Activated CD8-positive, alpha-beta memory T cell treated with anti-CD3 and anti-CD28 coated beads, Interleukin-2, amount 10 ng/mL, durations not matched to agents 7 days and 5 days (primary cell): ENCODE results near the gene OGG1. TPM values are rescaled to one million over a fixed set of nuclear protein-coding genes. Genes with fewer than 3 reads are reported as not detected.
A peak's percentile ranks its signal among the peaks of the same experiment; 100 is the strongest.

ENCODE experiments used
- ATAC-seq: fragments of 150-1000 bp; cut with Tn5 transposase; one replicate; pipeline ENCODE4 v1.10.0; 2021; ENCODE audit warnings: moderate library complexity
- CTCF ChIA-PET: fragments of 350-600 bp; sonication (Branson Sonifier 250); formaldehyde crosslinking; loops from one replicate; lab custom pipeline; 2021; ENCODE audit warnings: antibody characterized with exemption; lab: Charles Lee
- DNase-seq: peaks from one replicate; pipeline ENCODE4 v3.0.0-alpha.2; 2020
- H3K27ac Mint-ChIP-seq: one replicate; pipeline ENCODE4 v1.8.0; 2021; ENCODE audit warnings: mild to moderate bottlenecking, mixed read lengths
- H3K27me3 Mint-ChIP-seq: one replicate; pipeline ENCODE4 v1.8.0; 2021; ENCODE audit warnings: mixed read lengths
- H3K36me3 Mint-ChIP-seq: one replicate; pipeline ENCODE4 v1.8.0; 2021; ENCODE audit warnings: mild to moderate bottlenecking, mixed read lengths
- H3K4me1 Mint-ChIP-seq: one replicate; pipeline ENCODE4 v1.8.0; 2021; ENCODE audit warnings: mixed read lengths
- H3K4me3 Mint-ChIP-seq: one replicate; pipeline ENCODE4 v1.8.0; 2021; ENCODE audit warnings: mild to moderate bottlenecking, moderate library complexity, mixed read lengths
- H3K9me3 Mint-ChIP-seq: one replicate; pipeline ENCODE4 v1.8.0; 2022; ENCODE audit warnings: low read depth, mixed read lengths
- total RNA-seq, 2 experiments: library from RNA; stranded (reverse); gene quantifications; one replicate each; pipeline ENCODE4 v1.2.3, GENCODE V29; 2021

The OGG1 gene
- total RNA-seq, 2 experiments from 2014 or later, result 32.1 to 34.5 TPM

DNA sequence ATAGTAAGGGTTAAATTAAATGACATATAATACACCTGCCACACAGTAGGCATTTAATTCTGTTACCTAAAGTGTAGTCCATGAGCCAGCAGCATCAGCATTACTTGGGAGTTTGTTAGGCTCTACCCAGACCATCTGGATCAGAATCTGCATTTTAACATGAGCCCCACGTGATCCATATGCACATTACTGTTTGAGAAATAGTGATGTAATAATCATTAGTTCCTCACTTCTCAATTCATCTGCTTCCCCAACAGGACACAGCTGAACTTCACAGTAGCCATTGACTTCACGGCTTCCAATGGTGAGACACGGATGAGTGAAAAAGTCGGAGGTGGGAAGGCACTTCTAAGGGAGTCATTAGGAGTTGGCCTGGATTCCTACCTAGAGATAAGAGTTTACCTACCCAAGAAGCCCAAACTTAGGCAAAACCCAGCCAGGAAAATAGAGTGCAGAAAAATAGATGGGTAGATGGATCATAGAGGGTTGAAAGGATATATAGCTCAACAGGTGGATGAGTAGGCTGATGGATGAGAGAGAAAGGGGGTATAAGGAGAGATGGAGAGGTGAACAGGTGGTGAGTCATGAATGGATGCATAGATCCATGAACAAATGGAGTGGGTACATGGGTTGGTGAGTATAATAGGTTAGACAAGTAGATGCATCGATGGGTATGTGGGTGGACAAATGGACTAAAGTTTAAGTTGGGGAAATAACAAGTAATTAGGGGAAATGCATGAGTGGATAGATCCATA, 32.8 kb upstream of the OGG1 start:
- CTCF ChIA-PET, result interaction anchor here (1.8 kb wide), 1 partner anchor 10 kb away, joined by 10 read pairs; no protein-coding TSS in a partner anchor
- Mint-ChIP-seq H3K4me1 (no peaks in the 10 kb centered on the region), H3K27me3 (no peaks in the 10 kb centered on the region), H3K4me3 (no peak overlapping the region), H3K36me3 (no peaks in the 10 kb centered on the region), H3K27ac (no peak overlapping the region), H3K9me3 (no peaks in the 10 kb centered on the region)
- ATAC-seq (no peak), DNase-seq (no peak)

DNA sequence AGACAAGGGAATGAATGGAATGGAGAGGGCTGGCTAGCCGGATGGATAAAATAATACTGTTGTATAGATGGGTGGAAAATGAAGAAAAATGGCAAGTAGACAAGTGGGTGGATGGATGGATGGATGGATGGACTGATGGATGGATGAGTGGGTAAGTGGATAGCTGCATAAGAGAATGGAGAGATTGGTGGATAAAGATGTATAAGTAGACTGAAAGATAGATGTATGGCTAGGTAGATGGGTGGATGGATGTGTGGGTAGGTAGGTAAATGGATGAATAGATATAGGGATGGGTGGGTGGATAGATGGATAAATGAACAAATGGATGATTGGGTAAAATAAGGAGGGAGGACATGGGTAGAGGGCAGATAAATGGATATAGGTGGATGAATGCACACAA, 32.2 kb upstream of the OGG1 start:
- DNase-seq (no peak), ATAC-seq (no peak)
- Mint-ChIP-seq H3K27ac (no peak overlapping the region), H3K27me3 (no peaks in the 10 kb centered on the region), H3K4me1 (no peaks in the 10 kb centered on the region), H3K9me3 (no peaks in the 10 kb centered on the region), H3K4me3 (no peak overlapping the region), H3K36me3 (no peaks in the 10 kb centered on the region)
- CTCF ChIA-PET, result interaction anchor here (1.8 kb wide), 1 partner anchor 9 kb away, joined by 10 read pairs; no protein-coding TSS in a partner anchor

DNA sequence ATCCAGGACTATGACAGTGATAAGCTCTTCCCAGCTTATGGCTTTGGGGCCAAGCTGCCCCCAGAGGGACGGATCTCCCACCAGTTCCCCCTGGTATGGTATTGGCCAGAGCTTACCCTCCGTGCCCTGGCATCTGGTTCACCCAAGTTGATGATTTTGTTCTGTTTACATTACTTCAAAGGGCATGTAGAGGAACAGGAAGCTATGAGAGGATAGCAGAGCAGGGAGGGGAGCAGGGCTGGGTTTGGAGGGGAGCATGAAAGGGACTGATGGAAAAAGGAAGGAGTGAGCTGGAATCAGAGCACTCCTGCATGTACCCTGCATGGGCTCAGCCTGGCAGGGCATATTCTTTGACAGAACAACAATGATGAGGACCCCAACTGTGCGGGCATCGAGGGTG, 31.6 kb upstream of the OGG1 start:
- ATAC-seq, result no peak
- Mint-ChIP-seq H3K4me1 (peaks cover 4% of the 10 kb centered on the region), H3K27me3 (no peaks in the 10 kb centered on the region)

DNA sequence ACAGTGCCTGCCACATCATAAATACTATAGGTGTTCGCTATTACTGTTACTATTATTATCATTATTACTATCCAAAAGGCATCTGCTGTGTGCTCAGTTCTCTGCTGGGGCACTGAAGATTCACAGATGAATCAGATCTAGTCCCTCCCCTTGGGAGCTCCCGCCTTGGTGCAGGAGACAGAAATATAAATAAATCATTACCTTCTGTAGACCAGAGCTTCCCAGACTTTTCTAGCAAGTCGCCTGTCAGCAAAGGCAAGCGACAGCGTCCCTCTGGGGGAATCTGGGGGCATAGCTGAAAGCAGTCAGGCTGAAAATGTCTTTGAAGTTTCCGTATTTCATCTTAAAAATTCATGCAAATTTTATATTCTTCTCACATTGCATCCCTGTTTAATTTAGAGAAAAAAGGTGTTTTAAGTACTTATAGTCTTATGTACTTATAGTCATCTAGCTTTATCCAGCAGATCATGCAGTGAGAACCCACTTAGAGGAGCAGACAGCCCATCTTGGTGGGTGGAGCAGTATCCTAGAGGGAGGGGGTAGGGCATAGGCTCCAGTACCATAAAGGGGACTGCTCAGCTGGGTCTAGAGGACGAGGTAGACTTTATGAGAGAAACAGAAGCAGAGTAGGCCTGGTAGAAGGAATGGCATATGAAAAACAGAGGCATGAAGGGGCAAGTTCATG, 28.6 kb upstream of the OGG1 start:
- Mint-ChIP-seq H3K27ac (no peak overlapping the region), H3K36me3 (no peaks in the 10 kb centered on the region), H3K9me3 (no peaks in the 10 kb centered on the region), H3K27me3 (no peaks in the 10 kb centered on the region), H3K4me1 (peaks cover 6% of the 10 kb centered on the region), H3K4me3 (no peak overlapping the region)
- CTCF ChIA-PET, result interaction anchor here (1.0 to 1.2 kb wide), 4 partner anchors 13 to 368 kb away, joined by 3 read pairs; no protein-coding TSS in a partner anchor
- DNase-seq (no peak), ATAC-seq (no peak)

More for the DNA sequence above, 31.6 kb upstream of the OGG1 start:
- H3K27ac Mint-ChIP-seq, result no peak overlapping the region
- no peak for DNase-seq
- H3K4me3 Mint-ChIP-seq, result no peak overlapping the region
- no peaks in the 10 kb centered on the region for H3K9me3 Mint-ChIP-seq
- H3K36me3 Mint-ChIP-seq, result no peaks in the 10 kb centered on the region
- CTCF ChIA-PET, result interaction anchor here (1.8 kb wide), 1 partner anchor 9 kb away, joined by 10 read pairs; no protein-coding TSS in a partner anchor

DNA sequence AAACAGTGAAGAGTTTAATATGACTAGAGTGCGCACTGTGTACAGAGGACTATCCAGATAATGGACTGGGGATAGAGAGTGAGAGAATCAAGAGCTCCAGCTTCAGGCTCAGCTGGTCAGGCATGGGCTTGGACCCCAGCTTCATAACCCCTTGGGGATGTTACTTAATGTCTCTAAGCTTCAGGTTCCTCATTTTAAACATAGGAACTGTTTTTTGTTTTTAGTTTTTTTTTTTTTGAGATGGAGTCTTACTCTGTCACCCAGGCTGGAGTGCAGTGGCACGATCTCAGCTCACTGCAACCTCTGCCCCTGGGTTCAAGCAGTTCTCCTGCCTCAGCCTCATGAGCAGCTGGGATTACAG, 28.1 kb upstream of the OGG1 start:
- H3K9me3 Mint-ChIP-seq, result no peaks in the 10 kb centered on the region

DNA sequence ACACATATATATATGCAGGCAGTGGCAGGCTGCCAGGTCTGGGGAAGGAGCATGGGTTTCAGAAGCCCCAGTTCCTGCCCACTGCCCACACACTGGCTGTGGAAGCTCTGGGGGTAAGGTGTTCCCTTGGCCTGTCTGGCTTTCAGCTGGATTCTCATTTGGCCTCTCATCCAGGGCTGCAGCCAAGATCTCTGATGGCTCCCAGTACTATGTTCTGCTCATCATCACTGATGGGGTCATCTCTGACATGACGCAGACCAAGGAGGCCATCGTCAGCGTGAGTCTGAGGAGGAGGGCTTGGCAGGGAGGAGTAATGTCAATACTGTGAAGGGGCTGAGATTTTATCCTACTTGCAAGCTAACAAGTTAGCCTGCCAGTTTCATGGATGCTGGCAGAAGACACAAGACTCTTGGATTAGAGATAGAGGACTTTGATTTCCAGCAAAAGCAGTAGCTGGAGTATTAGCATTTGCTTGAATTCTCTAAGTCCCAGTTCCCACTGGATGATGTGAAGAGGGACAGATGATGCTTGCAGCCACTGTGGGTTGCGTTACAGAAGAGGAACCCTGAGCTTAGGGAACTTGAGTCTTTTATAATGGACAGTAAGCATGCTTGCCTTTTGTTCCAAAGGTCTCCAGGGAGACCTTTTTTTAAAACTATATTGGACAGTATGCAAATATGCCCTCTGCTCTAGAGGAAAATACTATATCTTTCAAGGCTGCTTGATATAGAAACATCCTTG, 23.8 kb upstream of the OGG1 start:
- H3K27me3 Mint-ChIP-seq, result no peaks in the 10 kb centered on the region
- no peak overlapping the region for H3K4me3 Mint-ChIP-seq
- ATAC-seq (no peak), DNase-seq (no peak)
- H3K36me3 Mint-ChIP-seq, result no peaks in the 10 kb centered on the region
- no peak overlapping the region for H3K27ac Mint-ChIP-seq
- CTCF ChIA-PET, result interaction anchor here (1.1 to 2.1 kb wide), 4 partner anchors 8 to 77 kb away, joined by 4 to 16 read pairs (median 7); no protein-coding TSS in a partner anchor
- H3K4me1 Mint-ChIP-seq, result peaks cover 31% of the 10 kb centered on the region
- no peaks in the 10 kb centered on the region for H3K9me3 Mint-ChIP-seq

More for the DNA sequence above, 28.1 kb upstream of the OGG1 start:
- no peaks in the 10 kb centered on the region for H3K27me3 Mint-ChIP-seq
- H3K4me3 Mint-ChIP-seq, result no peak overlapping the region
- peaks cover 9% of the 10 kb centered on the region for H3K4me1 Mint-ChIP-seq
- ATAC-seq (no peak), DNase-seq (no peak)
- CTCF ChIA-PET, result interaction anchor here (1.1 to 1.2 kb wide), 3 partner anchors 211 to 368 kb away, joined by 3 read pairs; no protein-coding TSS in a partner anchor
- H3K36me3 Mint-ChIP-seq, result no peaks in the 10 kb centered on the region
- H3K27ac Mint-ChIP-seq, result no peak overlapping the region

DNA sequence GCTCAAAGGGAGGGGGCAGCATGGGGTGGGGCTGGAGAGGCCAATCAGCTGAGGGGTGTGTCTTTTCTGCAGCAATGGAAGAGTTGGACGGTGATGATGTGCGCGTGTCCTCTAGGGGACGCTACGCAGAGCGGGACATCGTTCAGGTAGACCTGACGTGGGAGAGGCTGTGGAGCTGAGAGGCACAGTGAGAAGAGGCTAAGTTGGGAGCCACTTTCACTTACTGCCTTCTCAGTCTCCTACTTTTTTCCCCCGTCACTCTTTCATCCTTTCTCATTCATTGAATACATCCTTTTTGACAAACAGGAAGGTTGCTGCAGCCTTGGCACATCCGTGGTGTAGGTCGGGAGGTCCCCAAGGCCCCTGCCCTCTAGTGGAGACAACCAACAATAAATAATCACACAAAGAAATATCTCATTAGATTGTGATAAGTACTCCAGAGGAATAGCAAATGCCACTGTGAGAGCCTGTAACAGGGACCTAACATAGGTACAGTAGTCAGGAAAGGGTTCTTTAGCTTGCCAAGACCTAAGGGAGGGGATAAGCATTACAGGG, 22.6 kb upstream of the OGG1 start:
- Mint-ChIP-seq H3K27ac (peak overlapping the region; percentile 66), H3K9me3 (no peaks in the 10 kb centered on the region), H3K36me3 (no peaks in the 10 kb centered on the region), H3K4me1 (peaks cover 31% of the 10 kb centered on the region), H3K27me3 (no peaks in the 10 kb centered on the region), H3K4me3 (peak overlapping the region; percentile 67)
- CTCF ChIA-PET, result interaction anchor here (0.7 to 2.1 kb wide), 23 partner anchors 9 to 757 kb away, joined by 3 to 16 read pairs (median 3); partner anchors contain the start of genes ARPC4, OGG1 and TTLL3
- peak; percentile 75 for DNase-seq
- ATAC-seq, result no peak

DNA sequence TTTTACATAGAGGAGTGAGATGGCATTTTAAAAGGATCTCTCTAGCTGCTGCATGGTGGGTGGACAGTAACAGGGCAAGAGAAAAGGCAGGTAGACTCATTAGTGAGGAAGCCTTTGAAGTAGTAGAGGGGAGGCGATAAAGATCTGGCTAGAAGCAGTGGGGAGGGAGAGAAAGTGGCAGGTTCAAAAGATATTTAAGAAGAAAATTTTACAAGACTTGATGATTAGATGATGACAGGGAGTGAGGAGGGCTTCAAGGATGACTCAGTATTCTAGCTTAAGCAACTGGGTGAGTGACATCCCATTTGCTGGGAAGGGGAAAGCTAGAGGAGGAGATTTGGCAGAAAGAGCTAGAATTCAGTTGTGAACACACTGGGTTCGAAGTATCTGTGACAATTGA, 22.0 kb upstream of the OGG1 start:
- Mint-ChIP-seq H3K9me3 (no peaks in the 10 kb centered on the region), H3K36me3 (no peaks in the 10 kb centered on the region), H3K27ac (no peak overlapping the region), H3K4me3 (no peak overlapping the region), H3K27me3 (no peaks in the 10 kb centered on the region), H3K4me1 (peaks cover 34% of the 10 kb centered on the region)
- CTCF ChIA-PET, result interaction anchor here (0.6 to 2.1 kb wide), 20 partner anchors 10 to 758 kb away, joined by 3 to 16 read pairs (median 4); partner anchors contain the start of genes ARPC4, MTMR14, OGG1 and TTLL3
- DNase-seq (no peak), ATAC-seq (no peak)

DNA sequence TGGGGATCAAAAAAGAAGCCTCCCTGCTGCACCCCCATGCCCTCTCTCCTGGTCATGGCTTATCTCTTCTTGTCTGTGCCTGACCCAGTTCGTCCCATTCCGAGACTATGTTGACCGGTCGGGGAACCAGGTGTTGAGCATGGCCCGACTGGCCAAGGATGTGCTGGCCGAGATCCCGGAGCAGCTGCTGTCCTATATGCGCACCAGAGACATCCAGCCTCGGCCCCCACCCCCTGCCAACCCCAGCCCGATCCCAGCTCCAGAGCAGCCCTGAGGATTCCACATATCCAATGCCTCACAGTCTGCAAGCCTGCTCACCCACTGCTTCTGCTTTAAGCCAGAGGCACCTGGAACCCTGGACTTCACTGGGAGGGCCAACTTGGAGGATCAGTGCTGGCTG, 20.3 kb upstream of the OGG1 start:
- no peak overlapping the region for H3K4me3 Mint-ChIP-seq
- peaks cover 49% of the 10 kb centered on the region for H3K4me1 Mint-ChIP-seq
- CTCF ChIA-PET, result interaction anchor here (2.1 kb wide), 1 partner anchor 226 kb away, joined by 6 read pairs; no protein-coding TSS in a partner anchor
- no peak overlapping the region for H3K27ac Mint-ChIP-seq
- DNase-seq, result no peak
- no peaks in the 10 kb centered on the region for H3K27me3 Mint-ChIP-seq
- H3K9me3 Mint-ChIP-seq, result no peaks in the 10 kb centered on the region
- peaks cover 11% of the 10 kb centered on the region for H3K36me3 Mint-ChIP-seq
- ATAC-seq, result no peak

DNA sequence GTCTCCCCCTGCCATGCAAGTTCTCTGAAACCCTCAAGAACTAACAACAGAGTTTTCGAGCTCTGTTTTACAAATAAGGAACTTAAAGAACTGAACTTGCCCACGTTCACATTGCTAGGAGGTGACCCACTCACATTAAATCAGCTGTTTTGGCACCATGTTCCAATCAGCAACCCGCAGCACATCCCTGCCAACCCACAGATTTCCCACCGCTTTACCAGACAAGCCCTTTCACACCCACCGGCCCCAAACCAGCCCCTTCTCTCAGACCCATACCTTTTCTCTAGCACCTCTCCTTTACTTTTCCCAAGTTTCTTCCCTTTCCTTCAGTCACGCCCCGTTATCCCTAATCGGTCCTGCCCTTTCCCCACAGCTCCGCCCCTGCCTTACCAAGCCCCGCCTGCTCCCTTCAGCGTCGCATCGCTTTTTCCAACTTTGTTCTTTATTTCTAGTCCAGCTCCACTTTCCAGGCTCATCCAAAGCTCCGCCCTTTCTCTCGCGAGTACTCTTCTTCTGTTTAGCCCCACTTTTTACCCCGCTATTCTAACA, 19.0 kb upstream of the OGG1 start:
- peaks cover 19% of the 10 kb centered on the region for H3K36me3 Mint-ChIP-seq
- H3K27me3 Mint-ChIP-seq, result no peaks in the 10 kb centered on the region
- H3K9me3 Mint-ChIP-seq, result no peaks in the 10 kb centered on the region

DNA sequence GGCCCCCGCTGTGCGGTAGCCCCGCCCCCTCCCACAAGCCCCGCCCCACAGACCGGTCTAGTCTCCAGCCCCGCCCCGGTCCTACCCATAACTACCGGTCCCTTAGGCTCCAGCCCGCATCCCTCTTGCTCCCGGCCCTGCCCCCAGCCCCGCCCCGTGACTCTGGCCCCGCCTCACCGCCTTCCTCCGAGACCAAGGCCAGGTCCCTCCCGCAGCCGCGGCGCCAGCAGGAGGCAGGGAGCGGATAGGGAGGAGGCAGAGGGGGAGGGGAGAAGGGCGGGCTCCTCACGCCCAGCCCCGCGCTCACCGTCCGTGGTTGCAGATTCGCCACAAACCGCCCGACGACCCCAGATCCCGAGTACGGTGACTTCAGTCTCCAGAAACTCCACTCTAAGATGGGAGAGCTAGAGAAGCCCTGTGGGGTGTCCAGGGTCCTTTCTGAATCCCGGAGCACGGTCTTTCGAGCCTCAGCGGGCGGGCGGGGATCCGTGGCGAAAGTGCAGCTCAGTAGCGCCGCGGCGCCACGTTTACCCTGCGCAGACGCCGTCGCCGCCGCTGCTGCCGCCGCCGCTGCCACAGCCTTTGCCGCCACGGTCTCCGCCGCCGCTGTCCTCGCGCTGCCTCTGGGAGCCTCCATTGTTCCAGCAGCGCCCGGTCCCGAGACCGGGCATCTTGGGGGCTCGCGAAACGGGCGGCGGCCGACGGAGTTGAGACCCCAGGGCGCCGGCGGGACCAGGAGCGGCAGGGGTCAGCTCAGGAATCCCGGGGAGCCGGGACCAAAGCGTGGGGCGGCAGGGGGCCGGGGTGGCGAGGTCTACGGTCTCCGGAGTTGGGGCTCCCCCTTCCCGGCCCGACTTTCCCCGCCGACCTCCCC, 18.3 kb upstream of the OGG1 start, which contains the start of gene BRPF1:
Gene BRPF1, plus strand, starts transcription at position 530 of the 874 bp plus-strand sequence. CDS start 2,406 bp downstream, outside the sequence.
- peaks cover 60% of the 10 kb centered on the region for H3K4me1 Mint-ChIP-seq
- peak within 1 kb of the TSS; percentile 84 for H3K4me3 Mint-ChIP-seq
- peaks cover 22% of the 10 kb centered on the region for H3K36me3 Mint-ChIP-seq
- CTCF ChIA-PET, result interaction anchor here (1.0 to 2.6 kb wide), 11 partner anchors 13 to 589 kb away, joined by 3 to 12 read pairs (median 5); partner anchors contain the start of genes ARPC4, CRELD1, MTMR14 and OGG1
- H3K27me3 Mint-ChIP-seq, result no peaks in the 10 kb centered on the region
- peak; percentile 100 for DNase-seq
- no peaks in the 10 kb centered on the region for H3K9me3 Mint-ChIP-seq
- ATAC-seq, result peak; percentile 97
- H3K27ac Mint-ChIP-seq, result peak within 1 kb of the TSS; percentile 97

More for the DNA sequence above, 19.0 kb upstream of the OGG1 start:
- DNase-seq (no peak), ATAC-seq (peak; percentile 60)
- CTCF ChIA-PET, result interaction anchor here (1.0 to 2.1 kb wide), 8 partner anchors 14 to 590 kb away, joined by 3 to 6 read pairs (median 5); partner anchors contain the start of genes CRELD1, MTMR14, OGG1 and SEC13
- H3K4me3 Mint-ChIP-seq, result peak overlapping the region; percentile 84
- peaks cover 59% of the 10 kb centered on the region for H3K4me1 Mint-ChIP-seq
- H3K27ac Mint-ChIP-seq, result peak overlapping the region; percentile 97
